ENCODE measurements around the gene ARHGAP15. TPM values are rescaled to one million over a fixed set of nuclear protein-coding genes. Genes with fewer than 3 reads are reported as not detected.

Gene ARHGAP15
- total RNA-seq, 2 experiments from 2014 or later, result 71.3 to 72.8 TPM

DNA sequence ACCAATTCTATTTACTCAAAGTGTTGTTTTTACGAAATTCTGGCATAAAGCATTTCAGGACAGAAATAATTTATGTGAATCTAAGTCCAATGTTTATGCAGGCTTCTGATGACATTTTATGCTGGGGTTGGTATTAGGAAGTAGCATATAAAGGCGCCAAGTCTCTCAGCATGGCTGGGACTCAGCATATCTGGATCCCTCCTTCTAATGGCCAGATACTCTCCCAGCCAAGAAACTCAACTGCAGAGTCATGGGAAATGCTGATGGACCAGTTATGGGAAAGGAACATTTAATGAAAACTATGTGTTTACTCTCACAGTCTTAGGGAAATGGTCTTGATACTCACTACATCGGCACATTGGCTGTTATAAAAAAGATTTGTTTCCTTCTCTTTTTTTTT, 392.2 kb downstream of the ARHGAP15 start:
- H3K4me3 Mint-ChIP-seq, result no peak overlapping the region
- DNase-seq (no peak), ATAC-seq (no peak)
- no peaks in the 10 kb centered on the region for H3K9me3 Mint-ChIP-seq
- H3K27ac Mint-ChIP-seq, result no peak overlapping the region
- H3K36me3 Mint-ChIP-seq (ENCODE audit: low read depth), result peaks cover 44% of the 10 kb centered on the region
- intact Hi-C loops (cut with micrococcal nuclease), result no loop called here
- H3K27me3 Mint-ChIP-seq, result no peaks in the 10 kb centered on the region
- peaks cover 43% of the 10 kb centered on the region for H3K4me1 Mint-ChIP-seq (ENCODE audit: low read depth)
- ChIA-PET POLR2A (no interaction called here), CTCF (no interaction called here)
- no peak for TF ChIP-seq CTCF (IDR thresholded peaks at IDR 0.05)

- no peaks in the 10 kb centered on the region for H3K27me3 Mint-ChIP-seq
- H3K9me3 Mint-ChIP-seq, result no peaks in the 10 kb centered on the region
- ATAC-seq (no peak), DNase-seq (no peak)
- no peak overlapping the region for H3K4me3 Mint-ChIP-seq
- peaks cover 42% of the 10 kb centered on the region for H3K36me3 Mint-ChIP-seq (ENCODE audit: low read depth)
- intact Hi-C loops (cut with micrococcal nuclease), result no loop called here
- ChIA-PET POLR2A (no interaction called here), CTCF (no interaction called here)
- TF ChIP-seq CTCF (IDR thresholded peaks at IDR 0.05), result no peak
- H3K27ac Mint-ChIP-seq, result no peak overlapping the region
- H3K4me1 Mint-ChIP-seq (ENCODE audit: low read depth), result peaks cover 43% of the 10 kb centered on the region
These were observed 393.5 kb downstream of the ARHGAP15 start for GRCh38 chr2:143522699-143523098.

GRCh38 chr2:143524119-143524553, 394.9 kb downstream of the ARHGAP15 start:
- intact Hi-C loops (cut with micrococcal nuclease), result no loop called here
- no peak for TF ChIP-seq CTCF (IDR thresholded peaks at IDR 0.05)
- POLR2A ChIA-PET, result no interaction called here
- no peak for DNase-seq
- Mint-ChIP-seq H3K36me3 (ENCODE audit: low read depth) (peaks cover 46% of the 10 kb centered on the region), H3K4me1 (ENCODE audit: low read depth) (peaks cover 54% of the 10 kb centered on the region), H3K27me3 (no peaks in the 10 kb centered on the region), H3K9me3 (peaks cover 2% of the 10 kb centered on the region), H3K4me3 (no peak overlapping the region), H3K27ac (no peak overlapping the region)
- CTCF ChIA-PET, result no interaction called here
- no peak for ATAC-seq

GRCh38 chr2:143524559-143525401, 395.6 kb downstream of the ARHGAP15 start:
- POLR2A ChIA-PET, result no interaction called here
- H3K36me3 Mint-ChIP-seq (ENCODE audit: low read depth), result peaks cover 46% of the 10 kb centered on the region
- H3K4me3 Mint-ChIP-seq, result no peak overlapping the region
- H3K27me3 Mint-ChIP-seq, result no peaks in the 10 kb centered on the region
- H3K4me1 Mint-ChIP-seq (ENCODE audit: low read depth), result peaks cover 58% of the 10 kb centered on the region
- DNase-seq (no peak), ATAC-seq (no peak)
- CTCF ChIA-PET, result interaction anchor here (1.8 kb wide), 1 partner anchor 12 kb away, joined by 8 read pairs; no protein-coding TSS in a partner anchor
- peak overlapping the region; percentile 47 for H3K27ac Mint-ChIP-seq
- TF ChIP-seq CTCF (IDR thresholded peaks at IDR 0.05), result no peak
- peaks cover 6% of the 10 kb centered on the region for H3K9me3 Mint-ChIP-seq
- intact Hi-C loops (cut with micrococcal nuclease), result no loop called here

- ATAC-seq (peak; percentile 34), DNase-seq (no peak)
- Mint-ChIP-seq H3K4me1 (ENCODE audit: low read depth) (peaks cover 58% of the 10 kb centered on the region), H3K9me3 (peaks cover 6% of the 10 kb centered on the region), H3K4me3 (no peak overlapping the region), H3K27ac (peak overlapping the region; percentile 80), H3K27me3 (no peaks in the 10 kb centered on the region), H3K36me3 (ENCODE audit: low read depth) (peaks cover 42% of the 10 kb centered on the region)
- ChIA-PET POLR2A (no interaction called here), CTCF (interaction anchor here (1.8 kb wide), 1 partner anchor 13 kb away, joined by 8 read pairs; no protein-coding TSS in a partner anchor)
- no peak for TF ChIP-seq CTCF (IDR thresholded peaks at IDR 0.05)
- intact Hi-C loops (cut with micrococcal nuclease), result no loop called here
These were observed 396.2 kb downstream of the ARHGAP15 start for GRCh38 chr2:143525402-143525860.
